HAP-1 (cell line): Measurements from ENCODE around the gene FTO.

Experiments used
- DNase-seq, 2 experiments: peaks; one replicate each; pipeline ENCODE4 v3.0.0-alpha.2; 2016 to 2020; ENCODE audit warnings: low spot score in 2 of 2
- H3K27me3 ChIP-seq: fragments of 250-450 bp; sonication (Bioruptor Pico); 2 replicates; pipeline ENCODE4 v1.5.1; 2020; ENCODE audit warnings: low read depth, mild to moderate bottlenecking, moderate library complexity
- H3K36me3 ChIP-seq: fragments of 250-450 bp; sonication (Bioruptor Pico); replicated peaks from 2 replicates; pipeline ENCODE4 v1.5.1; 2020; ENCODE audit warnings: mild to moderate bottlenecking
- H3K4me1 ChIP-seq: fragments of 250-450 bp; sonication (Bioruptor Pico); 2 replicates; pipeline ENCODE4 v1.5.1; 2020; ENCODE audit warnings: mild to moderate bottlenecking
- H3K4me3 ChIP-seq: fragments of 250-450 bp; sonication (Bioruptor Pico); 2 replicates; pipeline ENCODE4 v1.5.1; 2020; ENCODE audit warnings: mild to moderate bottlenecking, moderate library complexity
- H3K9me3 ChIP-seq: fragments of 250-450 bp; sonication (Bioruptor Pico); 2 replicates; pipeline ENCODE4 v1.5.1; 2020; ENCODE audit warnings: mild to moderate bottlenecking, moderate library complexity
- in situ Hi-C: fragments of 300-500 bp; cut with MboI; formaldehyde crosslinking; loops from 3 replicates; pipeline ENCODE4 v1.14.3; 2020; ENCODE audit warnings: low sequenced_read_pairs, inconsistent platforms, mixed read lengths

The FTO gene

GRCh38 chr16:53998024-53998810 lies 294.3 kb downstream of the FTO start:
- Histone ChIP-seq H3K4me1 (no peaks in the 10 kb centered on the region; the same call in 1 of the 2 replicates), H3K36me3 (no peaks in the 10 kb centered on the region), H3K27me3 (no peaks in the 10 kb centered on the region), H3K9me3 (no peaks in the 10 kb centered on the region), H3K4me3 (no peak overlapping the region)
- no peak for DNase-seq
- in situ Hi-C loops: no loop called here

DNA sequence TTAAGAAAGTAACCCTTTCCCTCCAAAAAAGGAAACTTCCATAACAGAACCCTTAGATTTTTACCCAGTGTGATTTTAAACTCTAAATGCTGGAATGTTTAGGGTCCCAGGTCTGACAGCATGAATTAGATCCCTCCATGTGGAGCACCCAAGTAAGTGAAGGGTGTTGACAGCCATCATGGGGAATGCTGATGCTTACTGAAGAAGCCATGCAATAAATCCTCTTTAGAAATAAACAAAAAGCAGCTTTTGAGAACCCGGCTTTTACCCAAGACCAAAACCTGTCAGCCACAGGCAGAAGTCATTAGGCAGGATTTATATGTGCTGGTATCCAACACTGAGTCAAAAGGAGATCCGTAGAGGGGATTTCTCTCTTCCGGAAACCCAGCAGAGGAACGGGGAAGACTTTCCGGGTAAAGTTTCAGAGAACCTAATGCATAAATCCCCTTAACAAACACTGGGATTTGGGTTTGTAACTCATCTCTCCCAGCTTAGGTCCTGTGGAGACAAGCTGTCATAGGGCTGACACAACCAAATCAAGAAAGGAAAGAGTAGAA lies 295.1 kb downstream of the FTO start:
- no peaks in the 10 kb centered on the region for H3K27me3 ChIP-seq
- no peak for DNase-seq
- H3K4me3 ChIP-seq: no peak overlapping the region
- H3K9me3 ChIP-seq: no peaks in the 10 kb centered on the region
- in situ Hi-C loops: no loop called here
- no peaks in the 10 kb centered on the region for H3K36me3 ChIP-seq
- H3K4me1 ChIP-seq: no peaks in the 10 kb centered on the region

GRCh38 chr16:53999841-54000240 lies 295.9 kb downstream of the FTO start:
- no peak for DNase-seq
- H3K4me1 ChIP-seq: no peaks in the 10 kb centered on the region
- H3K36me3 ChIP-seq: no peaks in the 10 kb centered on the region
- H3K4me3 ChIP-seq: no peak overlapping the region
- no peaks in the 10 kb centered on the region for H3K9me3 ChIP-seq
- in situ Hi-C loops: no loop called here
- H3K27me3 ChIP-seq: no peaks in the 10 kb centered on the region

- Histone ChIP-seq H3K4me3 (no peak overlapping the region), H3K36me3 (no peaks in the 10 kb centered on the region), H3K4me1 (no peaks in the 10 kb centered on the region), H3K27me3 (no peaks in the 10 kb centered on the region), H3K9me3 (no peaks in the 10 kb centered on the region)
- in situ Hi-C loops: no loop called here
- no peak for DNase-seq
Observed at GRCh38 chr16:54000361-54000760, 296.4 kb downstream of the FTO start.

DNA sequence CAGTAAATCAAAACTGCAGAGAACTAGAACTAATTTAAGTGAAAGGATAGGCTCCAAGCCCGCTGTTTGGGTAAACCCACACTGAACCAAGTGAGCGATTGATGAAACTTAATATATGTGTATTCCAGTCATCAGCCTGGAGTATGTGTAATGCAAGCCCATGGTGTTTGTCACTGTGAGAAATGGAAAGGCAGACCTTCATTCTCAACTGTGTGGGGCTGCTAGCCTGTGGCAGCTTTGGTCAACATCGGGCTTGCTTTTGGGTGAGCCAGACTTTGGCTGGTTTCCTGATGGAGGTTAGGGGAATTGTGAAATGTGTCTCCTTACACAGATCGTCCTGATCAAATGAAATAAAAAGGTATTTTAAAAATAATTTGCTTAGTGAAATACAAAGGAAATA lies 302.7 kb downstream of the FTO start:
- in situ Hi-C loops: no loop called here
- H3K9me3 ChIP-seq: no peaks in the 10 kb centered on the region
- no peak for DNase-seq
- no peak overlapping the region for H3K4me3 ChIP-seq
- no peaks in the 10 kb centered on the region for H3K36me3 ChIP-seq
- no peaks in the 10 kb centered on the region for H3K27me3 ChIP-seq
- no peaks in the 10 kb centered on the region for H3K4me1 ChIP-seq

GRCh38 chr16:54007504-54007903 lies 303.5 kb downstream of the FTO start:
- H3K4me1 ChIP-seq: no peaks in the 10 kb centered on the region
- H3K36me3 ChIP-seq: no peaks in the 10 kb centered on the region
- DNase-seq: no peak
- in situ Hi-C loops: no loop called here
- no peaks in the 10 kb centered on the region for H3K9me3 ChIP-seq
- no peaks in the 10 kb centered on the region for H3K27me3 ChIP-seq
- H3K4me3 ChIP-seq: no peak overlapping the region

DNA sequence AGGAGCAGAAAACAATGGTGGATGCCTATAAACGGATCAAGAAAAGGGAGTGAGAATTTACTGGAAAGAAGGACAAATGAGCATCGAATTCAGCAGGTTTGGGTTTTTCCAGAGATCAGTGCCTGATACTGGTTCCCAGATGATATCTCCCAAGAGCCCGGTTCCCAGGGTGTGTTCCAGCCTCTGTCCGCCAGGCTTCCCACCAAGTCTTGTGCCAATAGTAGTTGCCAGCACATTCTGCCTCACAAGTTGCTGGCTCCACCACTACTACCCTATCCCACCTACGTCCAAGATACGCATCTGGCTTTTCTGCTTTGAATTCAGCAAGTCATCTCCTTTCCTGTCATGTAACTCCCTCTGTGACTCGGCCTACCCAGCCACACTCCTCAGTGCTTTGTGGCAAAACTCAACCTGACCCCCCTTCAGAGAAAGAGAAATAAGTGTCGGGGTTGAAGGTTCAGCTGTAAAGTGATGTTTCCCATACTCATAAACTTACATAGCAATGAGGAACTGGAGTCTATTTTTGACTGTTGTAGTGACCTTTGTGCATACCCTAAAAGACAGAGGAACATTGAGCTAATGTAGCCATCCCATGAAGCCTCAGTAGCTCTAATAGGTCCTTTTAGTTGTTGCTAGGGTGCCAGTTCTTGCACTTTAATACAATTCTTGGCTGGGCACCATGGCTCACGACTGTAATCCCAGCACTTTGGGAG lies 305.7 kb downstream of the FTO start:
- Histone ChIP-seq H3K9me3 (no peaks in the 10 kb centered on the region), H3K4me3 (no peak overlapping the region), H3K36me3 (no peaks in the 10 kb centered on the region), H3K4me1 (no peaks in the 10 kb centered on the region), H3K27me3 (no peaks in the 10 kb centered on the region)
- in situ Hi-C loops: no loop called here
- no peak for DNase-seq

GRCh38 chr16:54015147-54015546 lies 311.2 kb downstream of the FTO start:
- no peak overlapping the region for H3K4me3 ChIP-seq
- in situ Hi-C loops: no loop called here
- H3K36me3 ChIP-seq: no peaks in the 10 kb centered on the region
- H3K27me3 ChIP-seq: no peaks in the 10 kb centered on the region
- DNase-seq: no peak
- peaks cover 10% of the 10 kb centered on the region; the same call in 1 of the 2 replicates for H3K4me1 ChIP-seq
- H3K9me3 ChIP-seq: no peaks in the 10 kb centered on the region

GRCh38 chr16:54022362-54022761 lies 318.4 kb downstream of the FTO start:
- H3K27me3 ChIP-seq: no peaks in the 10 kb centered on the region
- no peak for DNase-seq
- no peaks in the 10 kb centered on the region for H3K36me3 ChIP-seq
- in situ Hi-C loops: no loop called here
- no peaks in the 10 kb centered on the region for H3K9me3 ChIP-seq
- H3K4me3 ChIP-seq: no peak overlapping the region
- H3K4me1 ChIP-seq: 0 out of 2 replicates have a peak, but pooled peaks cover 2% of the 10 kb centered on the region

DNA sequence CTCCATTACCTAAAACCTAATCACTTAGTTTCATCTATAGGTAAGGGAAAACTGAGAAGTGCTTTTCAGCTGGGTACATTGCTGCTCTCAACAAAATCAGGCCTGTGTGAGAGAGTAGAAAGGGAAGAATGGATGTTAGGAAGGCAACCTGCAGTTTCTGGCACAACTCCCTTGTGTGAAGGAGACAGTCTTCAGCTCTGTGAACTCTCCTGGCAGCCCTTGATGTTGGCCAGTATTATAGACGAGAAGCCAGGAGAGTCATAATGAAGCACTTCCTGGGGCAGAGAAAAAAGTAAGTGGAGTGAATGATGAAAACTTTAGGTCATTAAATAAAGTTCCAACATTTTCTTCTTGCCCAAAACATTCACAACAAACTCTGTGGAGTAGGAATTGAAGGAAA lies 322.5 kb downstream of the FTO start:
- no peaks in the 10 kb centered on the region for H3K36me3 ChIP-seq

DNA sequence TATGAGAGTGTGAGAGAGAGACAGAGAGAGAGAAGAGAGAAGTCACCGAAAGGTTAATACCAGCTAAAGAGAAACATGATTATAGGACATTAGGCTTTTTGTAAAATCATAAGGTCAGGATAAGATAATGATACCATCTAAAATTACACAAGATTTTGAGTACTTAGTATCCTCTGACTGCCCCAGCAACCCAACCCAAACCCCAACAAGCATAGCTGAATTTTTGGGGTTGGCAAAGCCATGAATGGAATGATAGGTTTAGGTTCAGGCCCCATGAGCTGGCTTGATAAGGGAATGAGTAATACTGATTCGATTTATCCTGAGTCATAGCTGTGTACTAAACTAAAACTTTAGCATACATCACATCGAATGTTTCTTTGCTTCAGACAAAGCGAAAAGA lies 323.1 kb downstream of the FTO start:
- Histone ChIP-seq H3K27me3 (no peaks in the 10 kb centered on the region), H3K4me1 (no peaks in the 10 kb centered on the region), H3K9me3 (no peaks in the 10 kb centered on the region), H3K4me3 (no peak overlapping the region), H3K36me3 (no peaks in the 10 kb centered on the region)
- in situ Hi-C loops: no loop called here
- DNase-seq: no peak

More for the DNA sequence above, 322.5 kb downstream of the FTO start:
- no peak for DNase-seq
- H3K4me3 ChIP-seq: no peak overlapping the region
- no peaks in the 10 kb centered on the region for H3K4me1 ChIP-seq
- H3K9me3 ChIP-seq: no peaks in the 10 kb centered on the region
- no peaks in the 10 kb centered on the region for H3K27me3 ChIP-seq
- in situ Hi-C loops: no loop called here

DNA sequence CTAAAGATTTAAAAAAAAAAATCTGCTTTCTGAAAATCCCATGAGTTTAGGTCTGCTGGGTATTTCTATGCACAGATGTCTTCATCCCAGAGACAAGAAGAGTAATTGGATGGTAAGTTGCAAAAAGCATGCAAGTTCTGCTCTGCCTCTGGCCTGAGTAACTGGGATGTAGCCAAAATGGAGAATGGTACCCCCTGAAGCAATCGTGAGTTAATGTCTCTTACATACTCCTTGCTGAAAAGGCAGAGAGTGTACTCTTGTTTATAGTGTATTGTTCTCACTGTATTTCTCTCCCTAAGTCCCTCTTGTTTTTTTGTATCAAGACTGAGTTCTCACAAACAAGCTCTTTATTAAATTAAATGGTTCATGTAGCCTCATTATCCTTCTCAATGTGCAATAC lies 323.6 kb downstream of the FTO start:
- no peak for DNase-seq
- in situ Hi-C loops: no loop called here
- Histone ChIP-seq H3K36me3 (no peaks in the 10 kb centered on the region), H3K4me3 (no peak overlapping the region), H3K27me3 (no peaks in the 10 kb centered on the region), H3K4me1 (no peaks in the 10 kb centered on the region), H3K9me3 (no peaks in the 10 kb centered on the region)

DNA sequence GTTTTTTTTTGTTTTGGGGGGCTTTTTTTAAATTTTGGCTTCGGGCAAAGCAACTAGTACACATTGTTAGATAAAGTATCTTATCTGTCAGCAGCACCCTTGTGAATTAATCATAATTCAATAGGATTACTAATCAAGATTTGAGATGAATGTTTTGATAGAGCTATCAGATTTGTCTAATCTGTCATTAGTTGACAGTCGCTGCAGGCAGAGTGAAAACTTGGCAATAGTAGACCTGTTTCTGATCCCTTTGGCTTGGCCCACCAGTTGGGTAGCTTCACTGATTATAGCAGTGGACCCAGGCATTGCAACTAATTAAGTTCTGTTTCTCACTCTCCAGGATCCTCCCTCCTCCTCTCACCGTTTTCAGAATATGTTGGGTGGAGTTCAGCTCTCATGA lies 324.0 kb downstream of the FTO start:
- Histone ChIP-seq H3K4me1 (no peaks in the 10 kb centered on the region), H3K9me3 (no peaks in the 10 kb centered on the region), H3K4me3 (no peak overlapping the region), H3K27me3 (no peaks in the 10 kb centered on the region), H3K36me3 (no peaks in the 10 kb centered on the region)
- DNase-seq: no peak
- in situ Hi-C loops: no loop called here

DNA sequence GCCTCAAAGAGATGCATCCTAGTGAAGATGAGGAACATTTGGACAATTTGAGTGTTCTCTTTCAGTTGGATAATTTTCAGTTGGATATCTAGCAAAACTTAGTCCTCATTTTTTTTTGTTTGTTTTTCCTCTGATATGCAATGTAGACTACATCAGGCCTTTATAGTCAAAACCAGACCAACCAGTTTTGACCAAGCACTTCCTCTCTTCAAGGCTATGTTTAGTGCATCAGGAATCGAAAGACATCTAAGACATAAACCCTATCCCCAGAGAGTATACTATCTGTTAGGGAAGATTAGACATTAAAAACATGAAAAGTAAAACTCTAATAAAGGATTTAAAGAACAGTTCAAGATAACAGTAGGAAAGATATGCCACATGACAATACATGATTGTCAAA lies 326.5 kb downstream of the FTO start:
- no peaks in the 10 kb centered on the region for H3K4me1 ChIP-seq
- no peaks in the 10 kb centered on the region for H3K36me3 ChIP-seq
- DNase-seq: no peak
- in situ Hi-C loops: no loop called here
- H3K4me3 ChIP-seq: no peak overlapping the region
- H3K9me3 ChIP-seq: no peaks in the 10 kb centered on the region
- H3K27me3 ChIP-seq: no peaks in the 10 kb centered on the region
